OCI-LY3 (cell line): ENCODE measurements around the gene IL1A.

Experiments
- EZH2phosphoT487 ChIP-seq: fragments of 200-600 bp; shearing (Covaris generic); IDR thresholded peaks from 2 replicates; pipeline ENCODE4 v1.6.1; 2018; ENCODE audit warnings: antibody characterized with exemption, mixed run types, low read depth
- TF ChIP-seq, protein P1 (sequence below): fragments of 200-600, 300-600 bp; sonication (generic); IDR thresholded peaks from 2 replicates; pipeline ENCODE4 v1.5.1; 2014; ENCODE audit warnings: antibody characterized with exemption, low read length, low read depth

- TF ChIP-seq, protein P1, sequence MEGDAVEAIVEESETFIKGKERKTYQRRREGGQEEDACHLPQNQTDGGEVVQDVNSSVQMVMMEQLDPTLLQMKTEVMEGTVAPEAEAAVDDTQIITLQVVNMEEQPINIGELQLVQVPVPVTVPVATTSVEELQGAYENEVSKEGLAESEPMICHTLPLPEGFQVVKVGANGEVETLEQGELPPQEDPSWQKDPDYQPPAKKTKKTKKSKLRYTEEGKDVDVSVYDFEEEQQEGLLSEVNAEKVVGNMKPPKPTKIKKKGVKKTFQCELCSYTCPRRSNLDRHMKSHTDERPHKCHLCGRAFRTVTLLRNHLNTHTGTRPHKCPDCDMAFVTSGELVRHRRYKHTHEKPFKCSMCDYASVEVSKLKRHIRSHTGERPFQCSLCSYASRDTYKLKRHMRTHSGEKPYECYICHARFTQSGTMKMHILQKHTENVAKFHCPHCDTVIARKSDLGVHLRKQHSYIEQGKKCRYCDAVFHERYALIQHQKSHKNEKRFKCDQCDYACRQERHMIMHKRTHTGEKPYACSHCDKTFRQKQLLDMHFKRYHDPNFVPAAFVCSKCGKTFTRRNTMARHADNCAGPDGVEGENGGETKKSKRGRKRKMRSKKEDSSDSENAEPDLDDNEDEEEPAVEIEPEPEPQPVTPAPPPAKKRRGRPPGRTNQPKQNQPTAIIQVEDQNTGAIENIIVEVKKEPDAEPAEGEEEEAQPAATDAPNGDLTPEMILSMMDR, result no peak
- TF ChIP-seq EZH2phosphoT487, result no peak
Observed at GRCh38 chr2:112833976-112834375, 49.7 kb upstream of the IL1A start.
